ENCODE data around the gene KLHDC4.
"Not testable (repeated sequence)": the region's sequence is repeated elsewhere in the genome, so short reads cannot be mapped to it uniquely, and the experiment has no call there.

KLHDC4 gene

DNA sequence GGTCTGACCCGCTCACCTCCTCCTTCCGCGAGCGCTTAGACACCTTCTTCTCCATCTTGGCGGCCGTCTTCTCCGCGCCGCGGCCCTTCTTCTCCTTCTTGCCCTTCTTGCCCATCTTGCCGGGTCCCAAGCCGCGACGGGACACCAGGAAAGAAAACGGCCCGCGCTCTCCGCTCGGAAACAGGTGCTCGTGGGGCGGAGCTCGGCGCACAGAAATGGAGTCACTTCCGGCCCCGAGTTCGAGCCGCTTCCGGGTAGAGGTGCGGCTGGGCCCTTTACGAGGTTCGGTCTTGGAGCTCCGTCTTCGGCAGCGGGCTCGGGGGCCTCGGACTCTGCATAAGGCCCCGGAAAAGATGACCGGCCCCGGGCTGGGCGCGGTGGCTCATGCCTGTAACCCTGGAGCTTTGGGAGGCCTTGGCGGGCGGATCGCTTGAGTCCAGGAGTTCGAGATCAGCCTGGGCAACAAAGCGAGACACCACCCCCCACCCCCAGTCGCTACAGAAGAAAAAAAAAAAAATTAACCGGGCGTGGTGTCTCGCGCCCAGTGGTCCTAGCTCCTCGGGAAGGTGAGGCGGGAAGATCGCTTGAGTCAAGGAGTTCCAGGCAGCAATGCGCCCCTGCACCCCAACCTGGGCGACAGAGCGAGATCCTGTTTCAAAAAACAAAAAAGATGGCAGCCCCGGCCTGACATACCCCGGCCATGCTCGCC is at the start of gene KLHDC4:
KLHDC4 (minus strand) TSS at position 211 of the 709 bp plus-strand sequence; CDS start at position 115, 96 bp downstream.
- DNase-seq, result peak; percentile 24

- DNase-seq, result no peak
Measured at GRCh38 chr16:87815567-87815966, 49.8 kb upstream of the KLHDC4 start.

DNA sequence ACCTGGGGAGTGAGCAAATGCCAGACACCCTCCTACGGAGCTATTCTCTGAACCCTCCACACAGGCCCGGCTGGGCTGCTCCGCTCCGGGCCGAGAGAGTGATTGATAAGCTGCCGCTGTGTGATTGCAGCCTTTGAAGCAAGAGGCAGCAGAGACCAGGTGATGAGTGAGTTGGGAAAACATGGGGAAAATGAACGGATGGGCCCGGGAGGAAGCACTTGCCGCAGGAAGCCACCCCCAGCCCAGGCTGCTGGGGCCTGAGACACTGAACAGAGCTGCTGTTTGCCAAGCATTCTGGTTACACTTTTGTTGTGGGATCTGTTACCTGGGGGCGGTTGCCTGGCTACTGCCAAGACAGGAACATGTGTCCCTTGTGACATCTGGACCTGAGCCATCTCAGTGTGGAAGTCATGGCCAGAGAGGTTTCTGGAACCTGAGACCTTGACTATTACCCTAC is 46.4 kb upstream of the KLHDC4 start:
- no peak for DNase-seq

GRCh38 chr16:87811454-87811853 is 45.7 kb upstream of the KLHDC4 start:
- DNase-seq, result not testable (repeated sequence)

GRCh38 chr16:87809150-87809902 is 43.5 kb upstream of the KLHDC4 start:
- DNase-seq, result no peak

DNA sequence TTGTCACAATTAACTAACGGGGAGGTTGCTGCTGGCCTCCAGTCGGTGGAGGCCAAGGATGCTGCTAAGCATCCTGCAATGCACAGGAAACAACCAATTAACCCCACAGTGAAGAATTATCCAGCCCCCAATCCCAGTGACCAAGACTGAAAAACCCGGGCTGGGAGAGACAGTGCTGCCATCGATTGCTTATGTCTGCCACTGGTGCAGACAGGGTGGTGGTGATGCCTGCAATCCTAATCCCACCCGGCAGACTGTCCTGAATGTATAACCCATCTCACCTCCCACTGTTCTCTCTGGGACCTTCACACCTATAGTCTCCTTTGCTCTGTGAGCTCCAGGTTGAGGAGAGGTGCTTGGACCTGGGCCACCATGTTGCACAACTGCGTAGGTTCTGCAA is 42.3 kb upstream of the KLHDC4 start:
- DNase-seq, result no peak

DNA sequence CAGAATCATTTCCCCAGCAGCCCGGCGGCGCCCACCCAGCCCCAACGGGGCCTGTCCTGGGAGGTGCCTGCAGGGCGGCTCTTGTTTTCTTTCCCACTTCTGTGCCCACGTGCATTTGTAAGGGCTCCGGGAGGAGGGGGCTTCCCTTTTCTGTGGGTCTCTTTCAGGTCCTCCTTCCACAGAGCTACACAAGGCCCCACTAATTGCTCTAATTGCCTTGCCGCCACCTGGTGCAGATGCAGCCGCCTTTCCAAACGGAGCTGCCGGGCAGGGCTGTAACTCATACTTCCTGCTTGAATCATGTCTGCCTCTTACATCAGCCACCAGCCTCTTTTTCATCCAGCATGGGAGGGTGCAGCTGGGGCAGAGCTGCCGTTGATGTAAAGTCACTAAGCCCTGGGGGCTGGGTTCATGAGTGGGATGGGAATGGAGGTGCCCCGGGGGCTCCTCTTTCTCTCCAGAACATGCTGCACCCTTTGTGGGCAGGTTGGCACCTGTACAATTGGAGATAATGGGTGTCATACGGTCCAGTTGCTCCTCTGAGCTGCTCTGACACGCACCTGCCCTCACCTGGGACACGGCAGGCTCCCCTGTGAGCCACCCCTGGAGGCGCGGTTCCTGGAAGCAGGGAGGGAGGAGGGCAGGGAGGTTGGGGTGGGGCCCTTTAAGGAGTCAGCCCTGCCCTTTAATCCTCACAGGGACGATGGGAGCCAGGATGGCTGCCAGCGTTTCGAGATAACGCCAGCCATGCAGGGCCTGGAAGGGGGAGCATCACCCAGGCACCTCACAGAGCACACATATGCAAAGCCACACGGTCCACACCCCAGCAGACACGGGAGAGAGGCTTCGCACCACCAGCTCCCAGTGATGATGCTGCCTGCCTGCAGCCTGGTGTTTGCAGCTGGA is 41.1 kb upstream of the KLHDC4 start:
- peak; percentile 68 for DNase-seq

GRCh38 chr16:87806261-87806640 is 40.5 kb upstream of the KLHDC4 start:
- no peak for DNase-seq

DNA sequence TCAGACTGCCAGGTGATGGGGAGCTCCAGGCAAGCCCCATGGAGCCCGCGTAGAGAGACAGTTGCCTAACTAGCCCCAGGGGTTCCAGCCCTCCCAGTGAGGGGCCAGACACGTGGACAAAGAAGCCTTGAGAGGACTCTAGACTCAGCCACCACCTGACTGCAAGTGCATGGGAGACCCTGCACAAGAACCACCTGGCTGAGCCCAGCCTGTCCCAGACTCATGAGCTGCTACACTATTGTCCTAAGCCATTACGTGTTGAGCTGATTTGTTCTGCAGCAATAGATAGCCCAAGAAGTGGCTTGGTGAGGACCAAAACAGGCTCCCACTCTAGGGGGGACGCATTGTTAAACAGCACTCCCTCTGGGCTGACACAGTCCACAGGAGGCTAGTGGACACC is 37.6 kb upstream of the KLHDC4 start:
- no peak for DNase-seq

DNA sequence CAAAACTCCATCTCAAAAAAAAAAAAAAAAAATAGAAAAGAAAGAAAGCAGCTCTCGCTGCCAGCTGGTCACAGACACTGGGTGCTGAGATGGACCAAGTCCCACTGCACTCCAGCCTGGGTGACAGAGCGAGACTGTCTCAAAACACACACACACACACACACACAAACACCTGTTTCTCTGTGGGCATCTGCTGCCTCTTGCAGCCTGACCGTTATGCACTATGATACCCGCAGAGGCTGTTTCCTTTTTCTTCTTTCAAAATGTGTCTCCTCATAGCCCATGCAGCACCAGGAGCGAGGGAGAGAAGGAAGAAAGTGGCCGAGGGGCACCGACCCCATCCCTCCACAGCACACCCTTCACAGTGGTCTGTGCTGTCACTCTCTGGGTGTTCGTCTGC is 36.9 kb upstream of the KLHDC4 start:
- no peak for DNase-seq

DNA sequence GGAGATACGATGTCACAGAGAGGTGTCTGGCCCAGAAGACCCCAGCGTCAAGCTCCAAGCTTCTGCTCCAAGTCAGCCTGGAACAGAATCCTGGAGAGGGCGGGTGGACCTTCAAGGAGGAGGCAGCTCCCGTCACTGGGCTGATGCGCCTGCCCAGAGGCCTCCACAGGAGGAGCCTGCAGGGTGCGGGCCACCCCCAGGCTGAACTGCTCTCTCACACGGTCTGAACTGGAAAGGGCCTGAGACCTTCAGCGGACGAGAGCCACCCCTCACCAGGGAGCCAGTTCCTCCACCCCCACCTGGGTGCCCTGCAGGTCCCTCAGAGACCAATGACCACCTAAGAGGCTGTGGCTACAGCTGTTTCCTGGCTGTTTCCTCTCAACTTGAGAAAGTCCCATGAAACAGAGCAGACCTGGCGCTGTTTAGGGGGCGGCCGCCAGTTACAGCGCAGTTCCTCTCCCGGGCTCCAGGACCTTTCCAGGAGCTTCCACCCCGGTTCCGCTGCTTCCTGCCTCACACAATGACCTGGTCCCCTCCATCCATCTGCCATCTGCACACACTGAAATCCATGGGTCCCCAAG is 36.0 kb upstream of the KLHDC4 start:
- DNase-seq, result no peak

- DNase-seq, result no peak
Measured at GRCh38 chr16:87800497-87800896, 34.7 kb upstream of the KLHDC4 start.

- no peak for DNase-seq
Measured at GRCh38 chr16:87795336-87795735, 29.6 kb upstream of the KLHDC4 start.

GRCh38 chr16:87794485-87795078 is 28.8 kb upstream of the KLHDC4 start:
- DNase-seq, result no peak

DNA sequence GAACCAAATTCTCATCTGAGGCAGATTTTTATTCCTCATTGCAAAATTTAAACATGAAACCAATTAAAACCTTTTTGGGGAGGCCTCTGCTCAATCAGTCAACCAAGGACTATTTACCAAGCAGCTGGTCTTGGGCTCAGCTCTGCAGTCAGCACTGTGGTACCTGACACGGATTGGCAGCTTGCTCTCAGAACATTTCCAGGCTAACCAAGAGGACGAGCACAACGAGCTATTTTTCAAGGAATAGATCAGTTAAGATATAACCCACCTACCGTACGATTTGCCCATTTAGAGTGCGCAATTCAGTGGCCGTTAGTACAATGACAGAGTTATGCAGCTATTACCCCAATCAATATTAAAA is 26.4 kb upstream of the KLHDC4 start:
- DNase-seq, result no peak

DNA sequence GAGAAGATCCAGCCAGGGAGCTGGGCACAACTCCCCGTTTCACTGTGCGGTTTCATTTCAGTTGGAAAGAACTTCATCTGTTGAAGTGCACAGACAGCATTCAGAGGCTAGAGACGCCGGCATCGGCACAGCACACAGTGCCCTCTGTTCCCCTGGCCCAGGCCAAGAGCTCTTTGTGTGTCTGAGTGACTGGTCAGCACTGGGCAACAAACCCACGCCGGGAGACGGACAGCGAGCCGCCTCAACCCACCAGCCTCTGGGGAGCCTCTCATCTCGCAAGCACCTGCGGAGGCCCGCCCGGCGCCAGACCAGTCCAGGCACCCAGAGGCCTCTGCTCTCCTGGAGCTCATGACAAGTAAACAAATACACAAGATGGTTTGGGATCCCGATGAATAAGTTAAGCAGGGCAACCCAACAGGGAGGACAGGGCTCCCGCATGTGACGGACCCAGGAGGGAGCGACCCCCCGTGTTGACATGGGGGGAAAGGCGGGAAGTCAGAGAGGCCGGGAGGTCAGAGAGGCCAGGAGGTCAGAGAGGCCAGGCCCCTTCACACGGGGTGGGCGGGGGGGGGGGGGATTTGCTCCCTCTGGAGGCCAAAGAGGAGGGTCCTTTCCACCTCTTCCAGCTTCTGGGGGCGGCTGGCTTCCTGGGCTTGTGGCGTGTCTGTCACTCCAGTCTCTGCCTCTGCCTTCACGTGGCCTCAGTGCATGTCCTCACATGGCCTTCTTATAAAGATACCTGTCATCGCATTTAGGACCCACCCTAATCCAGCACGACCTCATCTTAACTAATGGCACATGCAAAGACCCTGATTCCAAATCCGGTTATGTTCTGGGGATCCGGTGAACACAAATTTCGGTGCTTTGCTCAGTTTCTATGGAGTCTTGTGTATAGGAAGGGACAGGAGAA is 25.8 kb upstream of the KLHDC4 start:
- no peak for DNase-seq

DNA sequence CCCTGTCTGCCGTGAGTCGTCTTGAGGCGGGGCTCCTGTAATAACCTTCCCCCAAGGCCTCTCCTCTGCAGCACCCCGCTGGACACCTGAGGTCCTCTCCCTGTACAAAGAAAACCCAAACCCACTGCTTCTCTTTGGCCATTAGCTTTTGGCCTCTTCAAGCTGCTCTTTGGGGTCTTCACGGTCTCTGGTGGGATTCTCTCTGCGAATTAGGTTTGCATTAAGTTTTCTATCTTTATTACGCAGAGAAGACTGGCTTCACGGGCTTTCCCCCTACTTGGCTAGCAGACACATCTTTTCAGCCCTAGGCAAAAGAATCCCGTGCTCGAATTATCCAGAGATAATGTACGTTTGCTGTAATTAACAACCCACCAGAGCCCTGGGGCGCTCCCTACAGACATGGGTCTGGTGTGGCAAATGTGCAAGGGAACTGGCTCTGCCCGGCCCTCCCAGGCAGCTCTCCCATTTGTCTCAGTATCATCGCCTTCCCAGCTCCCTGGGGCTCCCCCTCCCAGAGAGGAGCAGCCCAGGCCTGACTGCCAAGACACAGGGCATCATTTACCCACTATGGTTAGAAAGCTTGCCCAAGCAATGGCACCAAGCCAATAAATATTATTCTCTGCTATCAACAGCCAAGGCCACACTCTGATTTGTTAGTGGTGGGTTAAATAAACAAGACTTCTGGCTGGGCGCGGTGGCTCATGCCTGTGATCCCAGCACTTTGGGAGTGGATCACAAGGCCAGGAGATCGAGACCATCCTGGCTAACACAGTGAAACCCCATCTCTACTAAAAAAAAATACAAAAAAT is 24.7 kb upstream of the KLHDC4 start:
- peak; percentile 54 for DNase-seq

GRCh38 chr16:87789437-87790291 is 23.9 kb upstream of the KLHDC4 start:
- DNase-seq, result no peak

- DNase-seq, result not testable (repeated sequence)
Measured at GRCh38 chr16:87788730-87789436, 23.1 kb upstream of the KLHDC4 start.

All from DMS79 treated with DMSO at 0.1 percent for 48 hours (cell line).